ENCODE data around the gene PLEKHA7. TPM values are rescaled to one million over a fixed set of nuclear protein-coding genes. Genes with fewer than 3 reads are reported as not detected.
"Not testable (repeated sequence)": the region's sequence is repeated elsewhere in the genome, so short reads cannot be mapped to it uniquely, and the experiment has no call there.

Gene PLEKHA7
- polyA plus RNA-seq, 10 donors: 2.9 to 7.8 (median 5.6) TPM

GRCh38 chr11:16889010-16889409, 125.2 kb downstream of the PLEKHA7 start:
- not testable (repeated sequence) for DNase-seq

GRCh38 chr11:16887887-16888286, 126.3 kb downstream of the PLEKHA7 start:
- not testable (repeated sequence) for DNase-seq

- DNase-seq: no peak
Observed at GRCh38 chr11:16883174-16883573, 131.0 kb downstream of the PLEKHA7 start.

GRCh38 chr11:16881766-16882165, 132.4 kb downstream of the PLEKHA7 start:
- DNase-seq: no peak

GRCh38 chr11:16881074-16881709, 133.0 kb downstream of the PLEKHA7 start:
- peak; percentile 33 to 39 (median 38) for DNase-seq

GRCh38 chr11:16880184-16880801, 133.9 kb downstream of the PLEKHA7 start:
- no peak for DNase-seq

GRCh38 chr11:16879690-16880089, 134.5 kb downstream of the PLEKHA7 start:
- no peak for DNase-seq

- no peak for DNase-seq
Observed at GRCh38 chr11:16876837-16877236, 137.4 kb downstream of the PLEKHA7 start.

GRCh38 chr11:16876053-16876752, 138.0 kb downstream of the PLEKHA7 start:
- no peak for DNase-seq

GRCh38 chr11:16874275-16874975, 139.8 kb downstream of the PLEKHA7 start:
- no peak for DNase-seq

GRCh38 chr11:16873289-16873688, 140.9 kb downstream of the PLEKHA7 start:
- DNase-seq: no peak

- no peak for DNase-seq
Observed at GRCh38 chr11:16871368-16871767, 142.8 kb downstream of the PLEKHA7 start.

GRCh38 chr11:16867097-16867496, 147.1 kb downstream of the PLEKHA7 start:
- no peak for DNase-seq

- DNase-seq: not testable (repeated sequence)
Observed at GRCh38 chr11:16864428-16864827, 149.8 kb downstream of the PLEKHA7 start.

- DNase-seq: peak; percentile 25 to 55 (median 54)
Observed at GRCh38 chr11:16863389-16863788, 150.8 kb downstream of the PLEKHA7 start.

- peak in 1 of 3 donors; percentile 57 for DNase-seq
Observed at GRCh38 chr11:16862726-16863125, 151.5 kb downstream of the PLEKHA7 start.

GRCh38 chr11:16861862-16862261, 152.4 kb downstream of the PLEKHA7 start:
- DNase-seq: no peak

GRCh38 chr11:16860617-16861016, 153.6 kb downstream of the PLEKHA7 start:
- DNase-seq: peak in 1 of 3 donors; percentile 23

GRCh38 chr11:16859651-16860050, 154.6 kb downstream of the PLEKHA7 start:
- no peak for DNase-seq

GRCh38 chr11:16857186-16857585, 157.0 kb downstream of the PLEKHA7 start:
- no peak for DNase-seq

- DNase-seq: peak in 1 of 3 donors; percentile 31
Observed at GRCh38 chr11:16856022-16856471, 158.2 kb downstream of the PLEKHA7 start.

- no peak for DNase-seq
Observed at GRCh38 chr11:16854979-16855378, 159.2 kb downstream of the PLEKHA7 start.

Measured in muscle of back (tissue), 11 donors.